DMS 273 treated with DMSO at 0.1 percent for 48 hours (cell line): ENCODE data around the gene AGBL4.

Experiments
- DNase-seq: peaks from one replicate; lab custom pipeline; 2025; lab: John Stamatoyannopoulos, UW

Gene AGBL4

GRCh38 chr1:48718705-48719104 is 1305.0 kb downstream of the AGBL4 start:
- DNase-seq, result no peak

GRCh38 chr1:48718116-48718630 is 1305.6 kb downstream of the AGBL4 start:
- no peak for DNase-seq

- no peak for DNase-seq
These were observed 1306.7 kb downstream of the AGBL4 start for GRCh38 chr1:48717082-48717481.

GRCh38 chr1:48715921-48716320 is 1307.8 kb downstream of the AGBL4 start:
- DNase-seq, result no peak

- DNase-seq, result no peak
These were observed 1312.8 kb downstream of the AGBL4 start for GRCh38 chr1:48710915-48711314.

GRCh38 chr1:48710318-48710717 is 1313.4 kb downstream of the AGBL4 start:
- no peak for DNase-seq

GRCh38 chr1:48704736-48705135 is 1319.0 kb downstream of the AGBL4 start:
- no peak for DNase-seq

- DNase-seq, result no peak
These were observed 1322.3 kb downstream of the AGBL4 start for GRCh38 chr1:48701445-48701844.

- DNase-seq, result no peak
These were observed 1326.6 kb downstream of the AGBL4 start for GRCh38 chr1:48697066-48697707.

GRCh38 chr1:48695161-48695560 is 1328.6 kb downstream of the AGBL4 start:
- no peak for DNase-seq

GRCh38 chr1:48693674-48694320 is 1330.0 kb downstream of the AGBL4 start:
- DNase-seq, result no peak

GRCh38 chr1:48693180-48693579 is 1330.6 kb downstream of the AGBL4 start:
- no peak for DNase-seq

- DNase-seq, result no peak
These were observed 1331.5 kb downstream of the AGBL4 start for GRCh38 chr1:48692235-48692634.

GRCh38 chr1:48691429-48692001 is 1332.2 kb downstream of the AGBL4 start:
- no peak for DNase-seq

GRCh38 chr1:48688102-48688760 is 1335.5 kb downstream of the AGBL4 start:
- no peak for DNase-seq

- no peak for DNase-seq
These were observed 1336.3 kb downstream of the AGBL4 start for GRCh38 chr1:48687282-48688045.

- DNase-seq, result no peak
These were observed 1337.6 kb downstream of the AGBL4 start for GRCh38 chr1:48686159-48686558.

- DNase-seq, result no peak
These were observed 1339.4 kb downstream of the AGBL4 start for GRCh38 chr1:48684381-48684780.

GRCh38 chr1:48683839-48684238 is 1339.9 kb downstream of the AGBL4 start:
- DNase-seq, result no peak

- DNase-seq, result no peak
These were observed 1342.1 kb downstream of the AGBL4 start for GRCh38 chr1:48681476-48682305.

- no peak for DNase-seq
These were observed 1343.2 kb downstream of the AGBL4 start for GRCh38 chr1:48680411-48681035.
